Nephron progenitor cell (in vitro differentiated cells): ENCODE measurements around the gene ZNF804A.

Source experiments
- DNase-seq: peaks from one replicate; pipeline ENCODE4 v3.0.0; 2021
- H3K27ac Mint-ChIP-seq: 2 replicates; pipeline ENCODE4 v1.8.0; 2021; ENCODE audit warnings: mild to moderate bottlenecking, moderate library complexity, mixed read lengths
- H3K27me3 Mint-ChIP-seq: 2 replicates; pipeline ENCODE4 v1.8.0; 2021; ENCODE audit warnings: mild to moderate bottlenecking, low read depth, mixed read lengths; ENCODE audit not compliant: poor library complexity
- H3K36me3 Mint-ChIP-seq: 2 replicates; pipeline ENCODE4 v1.8.0; 2021; ENCODE audit warnings: low read depth, mixed read lengths
- H3K4me1 Mint-ChIP-seq: 2 replicates; pipeline ENCODE4 v1.8.0; 2021; ENCODE audit warnings: mixed read lengths
- H3K4me3 Mint-ChIP-seq: 2 replicates; pipeline ENCODE4 v1.8.0; 2021; ENCODE audit warnings: mild to moderate bottlenecking, moderate library complexity, mixed read lengths
- H3K9me3 Mint-ChIP-seq: 2 replicates; pipeline ENCODE4 v1.8.0; 2021; ENCODE audit warnings: mild to moderate bottlenecking, moderate library complexity, mixed read lengths
- CTCF ChIP-seq: fragments of 200-600 bp; sonication (generic); IDR thresholded peaks from 2 replicates; pipeline ENCODE4 v1.5.0; 2021; ENCODE audit warnings: antibody characterized with exemption

The ZNF804A gene

GRCh38 chr2:184815824-184816223 is 217.5 kb downstream of the ZNF804A start:
- no peak for DNase-seq
- H3K27me3 Mint-ChIP-seq: no peaks in the 10 kb centered on the region
- H3K4me3 Mint-ChIP-seq: no peak overlapping the region
- no peak overlapping the region for H3K27ac Mint-ChIP-seq
- peaks cover 7% of the 10 kb centered on the region for H3K4me1 Mint-ChIP-seq
- H3K9me3 Mint-ChIP-seq: peaks cover 4% of the 10 kb centered on the region
- H3K36me3 Mint-ChIP-seq: no peaks in the 10 kb centered on the region
- TF ChIP-seq CTCF: no peak

GRCh38 chr2:184824597-184824996 is 226.3 kb downstream of the ZNF804A start:
- no peaks in the 10 kb centered on the region for H3K27me3 Mint-ChIP-seq
- H3K9me3 Mint-ChIP-seq: no peaks in the 10 kb centered on the region
- no peaks in the 10 kb centered on the region for H3K4me1 Mint-ChIP-seq
- no peaks in the 10 kb centered on the region for H3K36me3 Mint-ChIP-seq
- H3K27ac Mint-ChIP-seq: no peak overlapping the region
- DNase-seq: no peak
- no peak for TF ChIP-seq CTCF
- no peak overlapping the region for H3K4me3 Mint-ChIP-seq

- Mint-ChIP-seq H3K9me3 (no peaks in the 10 kb centered on the region), H3K27ac (no peak overlapping the region), H3K36me3 (no peaks in the 10 kb centered on the region), H3K4me3 (no peak overlapping the region), H3K4me1 (no peaks in the 10 kb centered on the region), H3K27me3 (no peaks in the 10 kb centered on the region)
- TF ChIP-seq CTCF: no peak
- DNase-seq: no peak
Observed at GRCh38 chr2:184830531-184830930, 232.2 kb downstream of the ZNF804A start.

- H3K27ac Mint-ChIP-seq: no peak overlapping the region
- TF ChIP-seq CTCF: no peak
- no peaks in the 10 kb centered on the region for H3K4me1 Mint-ChIP-seq
- DNase-seq: no peak
- H3K4me3 Mint-ChIP-seq: no peak overlapping the region
- no peaks in the 10 kb centered on the region for H3K27me3 Mint-ChIP-seq
- no peaks in the 10 kb centered on the region for H3K9me3 Mint-ChIP-seq
- H3K36me3 Mint-ChIP-seq: no peaks in the 10 kb centered on the region
Observed at GRCh38 chr2:184834699-184835397, 236.5 kb downstream of the ZNF804A start.

GRCh38 chr2:184835398-184835715 is 237.0 kb downstream of the ZNF804A start:
- H3K27ac Mint-ChIP-seq: peak overlapping the region; percentile 1

More at GRCh38 chr2:184835398-184835715, 237.0 kb downstream of the ZNF804A start:
- no peak for DNase-seq
- Mint-ChIP-seq H3K4me1 (no peaks in the 10 kb centered on the region), H3K9me3 (no peaks in the 10 kb centered on the region), H3K27me3 (no peaks in the 10 kb centered on the region), H3K4me3 (no peak overlapping the region), H3K36me3 (no peaks in the 10 kb centered on the region)
- TF ChIP-seq CTCF: no peak
